ENCODE measurements around the gene PCGF3.

PCGF3 gene

GRCh38 chr4:763922-764321 is 58.3 kb downstream of the PCGF3 start:
- Histone ChIP-seq H3K9me3 (ENCODE audit: control insufficient read depth, insufficient read depth, low read depth, low read length) (peaks cover 6% of the 10 kb centered on the region; the same call in 1 of the 2 replicates), H3K4me1 (ENCODE audit: control insufficient read depth, insufficient read depth, low read length) (no peaks in the 10 kb centered on the region; the same call in none of the 2 replicates), H3K36me3 (ENCODE audit: control insufficient read depth, insufficient read depth, low read length) (peaks cover 79% of the 10 kb centered on the region), H3K4me3 (ENCODE audit: low read depth, low read length) (no peak overlapping the region), H3K27ac (ENCODE audit: low read depth, low read length) (no peak overlapping the region), H3K9ac (ENCODE audit: low read length) (no peak overlapping the region), H3K27me3 (ENCODE audit: control insufficient read depth, insufficient read depth, low read length) (no peaks in the 10 kb centered on the region)

GRCh38 chr4:764405-765169 is 59.0 kb downstream of the PCGF3 start:
- no peak overlapping the region for H3K4me3 ChIP-seq (ENCODE audit: low read depth, low read length)
- H3K27ac ChIP-seq (ENCODE audit: low read depth, low read length), result no peak overlapping the region
- no peaks in the 10 kb centered on the region; the same call in none of the 2 replicates for H3K4me1 ChIP-seq (ENCODE audit: control insufficient read depth, insufficient read depth, low read length)
- H3K36me3 ChIP-seq (ENCODE audit: control insufficient read depth, insufficient read depth, low read length), result peaks cover 86% of the 10 kb centered on the region
- no peaks in the 10 kb centered on the region for H3K27me3 ChIP-seq (ENCODE audit: control insufficient read depth, insufficient read depth, low read length)
- H3K9ac ChIP-seq (ENCODE audit: low read length), result no peak overlapping the region
- H3K9me3 ChIP-seq (ENCODE audit: control insufficient read depth, insufficient read depth, low read depth, low read length), result peaks cover 6% of the 10 kb centered on the region; the same call in 1 of the 2 replicates

- Histone ChIP-seq H3K36me3 (ENCODE audit: control insufficient read depth, insufficient read depth, low read length) (peaks cover 84% of the 10 kb centered on the region), H3K4me3 (ENCODE audit: low read depth, low read length) (no peak overlapping the region), H3K9ac (ENCODE audit: low read length) (no peak overlapping the region), H3K4me1 (ENCODE audit: control insufficient read depth, insufficient read depth, low read length) (no peaks in the 10 kb centered on the region; the same call in none of the 2 replicates), H3K9me3 (ENCODE audit: control insufficient read depth, insufficient read depth, low read depth, low read length) (peaks cover 6% of the 10 kb centered on the region; the same call in 1 of the 2 replicates), H3K27ac (ENCODE audit: low read depth, low read length) (no peak overlapping the region), H3K27me3 (ENCODE audit: control insufficient read depth, insufficient read depth, low read length) (no peaks in the 10 kb centered on the region)
Observed at GRCh38 chr4:766152-766515, 60.5 kb downstream of the PCGF3 start.

GRCh38 chr4:766559-767283 is 61.1 kb downstream of the PCGF3 start:
- Histone ChIP-seq H3K27me3 (ENCODE audit: control insufficient read depth, insufficient read depth, low read length) (no peaks in the 10 kb centered on the region), H3K9me3 (ENCODE audit: control insufficient read depth, insufficient read depth, low read depth, low read length) (peaks cover 6% of the 10 kb centered on the region; the same call in 1 of the 2 replicates), H3K36me3 (ENCODE audit: control insufficient read depth, insufficient read depth, low read length) (peaks cover 84% of the 10 kb centered on the region), H3K9ac (ENCODE audit: low read length) (no peak overlapping the region), H3K4me1 (ENCODE audit: control insufficient read depth, insufficient read depth, low read length) (no peaks in the 10 kb centered on the region; the same call in none of the 2 replicates), H3K4me3 (ENCODE audit: low read depth, low read length) (no peak overlapping the region), H3K27ac (ENCODE audit: low read depth, low read length) (no peak overlapping the region)

GRCh38 chr4:768076-768475 is 62.4 kb downstream of the PCGF3 start:
- peaks cover 81% of the 10 kb centered on the region for H3K36me3 ChIP-seq (ENCODE audit: control insufficient read depth, insufficient read depth, low read length)
- peaks cover 6% of the 10 kb centered on the region; the same call in 1 of the 2 replicates for H3K9me3 ChIP-seq (ENCODE audit: control insufficient read depth, insufficient read depth, low read depth, low read length)
- no peak overlapping the region for H3K4me3 ChIP-seq (ENCODE audit: low read depth, low read length)
- no peak overlapping the region for H3K27ac ChIP-seq (ENCODE audit: low read depth, low read length)
- H3K9ac ChIP-seq (ENCODE audit: low read length), result no peak overlapping the region
- H3K27me3 ChIP-seq (ENCODE audit: control insufficient read depth, insufficient read depth, low read length), result no peaks in the 10 kb centered on the region
- H3K4me1 ChIP-seq (ENCODE audit: control insufficient read depth, insufficient read depth, low read length), result no peaks in the 10 kb centered on the region; the same call in none of the 2 replicates

GRCh38 chr4:768995-769394 is 63.4 kb downstream of the PCGF3 start:
- Histone ChIP-seq H3K9ac (ENCODE audit: low read length) (no peak overlapping the region), H3K4me3 (ENCODE audit: low read depth, low read length) (no peak overlapping the region), H3K27ac (ENCODE audit: low read depth, low read length) (no peak overlapping the region), H3K27me3 (ENCODE audit: control insufficient read depth, insufficient read depth, low read length) (no peaks in the 10 kb centered on the region), H3K4me1 (ENCODE audit: control insufficient read depth, insufficient read depth, low read length) (no peaks in the 10 kb centered on the region; the same call in none of the 2 replicates), H3K36me3 (ENCODE audit: control insufficient read depth, insufficient read depth, low read length) (peaks cover 79% of the 10 kb centered on the region), H3K9me3 (ENCODE audit: control insufficient read depth, insufficient read depth, low read depth, low read length) (peaks cover 6% of the 10 kb centered on the region; the same call in 1 of the 2 replicates)

- no peak overlapping the region for H3K4me3 ChIP-seq (ENCODE audit: low read depth, low read length)
- no peaks in the 10 kb centered on the region for H3K27me3 ChIP-seq (ENCODE audit: control insufficient read depth, insufficient read depth, low read length)
- H3K27ac ChIP-seq (ENCODE audit: low read depth, low read length), result no peak overlapping the region
- H3K9me3 ChIP-seq (ENCODE audit: control insufficient read depth, insufficient read depth, low read depth, low read length), result peaks cover 5% of the 10 kb centered on the region; the same call in 1 of the 2 replicates
- H3K9ac ChIP-seq (ENCODE audit: low read length), result no peak overlapping the region
- H3K4me1 ChIP-seq (ENCODE audit: control insufficient read depth, insufficient read depth, low read length), result no peaks in the 10 kb centered on the region; the same call in none of the 2 replicates
- H3K36me3 ChIP-seq (ENCODE audit: control insufficient read depth, insufficient read depth, low read length), result peaks cover 81% of the 10 kb centered on the region
Observed at GRCh38 chr4:769511-769910, 63.9 kb downstream of the PCGF3 start.

GRCh38 chr4:770022-770421 is 64.4 kb downstream of the PCGF3 start:
- Histone ChIP-seq H3K4me1 (ENCODE audit: control insufficient read depth, insufficient read depth, low read length) (no peaks in the 10 kb centered on the region; the same call in none of the 2 replicates), H3K27me3 (ENCODE audit: control insufficient read depth, insufficient read depth, low read length) (no peaks in the 10 kb centered on the region)

GRCh38 chr4:771464-771863 is 65.8 kb downstream of the PCGF3 start:
- Histone ChIP-seq H3K4me1 (ENCODE audit: control insufficient read depth, insufficient read depth, low read length) (no peaks in the 10 kb centered on the region; the same call in 1 of the 2 replicates), H3K36me3 (ENCODE audit: control insufficient read depth, insufficient read depth, low read length) (peaks cover 80% of the 10 kb centered on the region), H3K27ac (ENCODE audit: low read depth, low read length) (no peak overlapping the region)

More at GRCh38 chr4:770022-770421, 64.4 kb downstream of the PCGF3 start:
- Histone ChIP-seq H3K9ac (ENCODE audit: low read length) (no peak overlapping the region), H3K36me3 (ENCODE audit: control insufficient read depth, insufficient read depth, low read length) (peaks cover 81% of the 10 kb centered on the region), H3K4me3 (ENCODE audit: low read depth, low read length) (no peak overlapping the region), H3K27ac (ENCODE audit: low read depth, low read length) (no peak overlapping the region), H3K9me3 (ENCODE audit: control insufficient read depth, insufficient read depth, low read depth, low read length) (no peaks in the 10 kb centered on the region)

GRCh38 chr4:772118-772517 is 66.5 kb downstream of the PCGF3 start:
- Histone ChIP-seq H3K9ac (ENCODE audit: low read length) (no peak overlapping the region), H3K27me3 (ENCODE audit: control insufficient read depth, insufficient read depth, low read length) (no peaks in the 10 kb centered on the region), H3K4me1 (ENCODE audit: control insufficient read depth, insufficient read depth, low read length) (no peaks in the 10 kb centered on the region; the same call in 1 of the 2 replicates), H3K4me3 (ENCODE audit: low read depth, low read length) (no peak overlapping the region), H3K27ac (ENCODE audit: low read depth, low read length) (no peak overlapping the region), H3K9me3 (ENCODE audit: control insufficient read depth, insufficient read depth, low read depth, low read length) (no peaks in the 10 kb centered on the region), H3K36me3 (ENCODE audit: control insufficient read depth, insufficient read depth, low read length) (peaks cover 82% of the 10 kb centered on the region)

More at GRCh38 chr4:771464-771863, 65.8 kb downstream of the PCGF3 start:
- no peak overlapping the region for H3K9ac ChIP-seq (ENCODE audit: low read length)
- H3K9me3 ChIP-seq (ENCODE audit: control insufficient read depth, insufficient read depth, low read depth, low read length), result no peaks in the 10 kb centered on the region
- H3K27me3 ChIP-seq (ENCODE audit: control insufficient read depth, insufficient read depth, low read length), result no peaks in the 10 kb centered on the region
- H3K4me3 ChIP-seq (ENCODE audit: low read depth, low read length), result no peak overlapping the region

- Histone ChIP-seq H3K27me3 (ENCODE audit: control insufficient read depth, insufficient read depth, low read length) (no peaks in the 10 kb centered on the region), H3K4me3 (ENCODE audit: low read depth, low read length) (no peak overlapping the region), H3K27ac (ENCODE audit: low read depth, low read length) (no peak overlapping the region), H3K4me1 (ENCODE audit: control insufficient read depth, insufficient read depth, low read length) (no peaks in the 10 kb centered on the region), H3K36me3 (ENCODE audit: control insufficient read depth, insufficient read depth, low read length) (peaks cover 82% of the 10 kb centered on the region), H3K9ac (ENCODE audit: low read length) (no peak overlapping the region), H3K9me3 (ENCODE audit: control insufficient read depth, insufficient read depth, low read depth, low read length) (no peaks in the 10 kb centered on the region)
Observed at GRCh38 chr4:772776-773175, 67.1 kb downstream of the PCGF3 start.

Data from HUES6 (cell line).